HEK293 (cell line): ENCODE results near the gene PPEF1.

Experiments
- CTCF ChIA-PET: fragments of 350-600 bp; formaldehyde crosslinking; extraction: SDS; loops from one replicate; lab custom pipeline; 2021; ENCODE audit warnings: antibody characterized with exemption; lab: Yijun Ruan, JAX
- POLR2A ChIA-PET: fragments of 300-600 bp; formaldehyde crosslinking; extraction: SDS; loops from one replicate; lab custom pipeline; 2020; ENCODE audit warnings: antibody characterized with exemption, inconsistent platforms; lab: Yijun Ruan, JAX
- H3K27ac ChIP-seq: fragments of 200-500 bp; sonication (Bioruptor generic); 2 replicates; pipeline ENCODE4 v1.5.1; 2014; ENCODE audit warnings: low read depth, low read length, control low read depth, inconsistent platforms; ENCODE audit errors: extremely low read depth
- H3K36me3 ChIP-seq, 2 experiments: fragments of 200-500 bp in 1 of 2; sonication (Bioruptor generic) in 1 of 2; 1 replicate in 1 of 2; 2 replicates in 1 of 2; pipeline ENCODE4 v1.5.1; 2014 to 2017; ENCODE audit warnings: inconsistent platforms in 2 of 2, low read length in 2 of 2; ENCODE audit not compliant: control insufficient read depth in 2 of 2, insufficient read depth in 1 of 2
- H3K4me1 ChIP-seq: fragments of 200-500 bp; sonication (Bioruptor generic); 2 replicates; pipeline ENCODE4 v1.5.1; 2014; ENCODE audit warnings: mild to moderate bottlenecking, low read length, inconsistent platforms; ENCODE audit not compliant: control insufficient read depth, insufficient read depth
- H3K4me3 ChIP-seq: 2 replicates; pipeline ENCODE4 v1.5.1; 2011; ENCODE audit warnings: low read depth, mild to moderate bottlenecking, control low read depth, low read length, moderate library complexity
- H3K9me3 ChIP-seq: fragments of 200-500 bp; sonication (Bioruptor generic); 2 replicates; pipeline ENCODE4 v1.5.1; 2014; ENCODE audit warnings: low read depth, low read length, inconsistent platforms; ENCODE audit not compliant: control insufficient read depth, insufficient read depth
- ELK4 ChIP-seq: IDR thresholded peaks from 2 replicates; pipeline ENCODE4 v1.6.1; 2011; ENCODE audit warnings: mild to moderate bottlenecking, low read depth, low read length, borderline replicate concordance
- HOXA7 ChIP-seq: sonication (generic); formaldehyde crosslinking; IDR thresholded peaks from 2 replicates; pipeline ENCODE4 v1.8.1; 2022; ENCODE audit warnings: missing genetic modification reagents, borderline replicate concordance
- KLF8 ChIP-seq: fragments of 450-650 bp; formaldehyde crosslinking; IDR thresholded peaks from 2 replicates; pipeline ENCODE4 v1.5.1; 2016; ENCODE audit warnings: missing biosample characterization, missing genetic modification characterization
- SP3 ChIP-seq: fragments of 450-650 bp; formaldehyde crosslinking; IDR thresholded peaks from 2 replicates; pipeline ENCODE4 v1.5.1; 2016; ENCODE audit warnings: missing biosample characterization, missing genetic modification characterization
- ZBTB17 ChIP-seq: fragments of 450-650 bp; formaldehyde crosslinking; IDR thresholded peaks from 2 replicates; pipeline ENCODE4 v1.5.1; 2016; ENCODE audit warnings: missing biosample characterization, missing genetic modification characterization
- ZBTB21 ChIP-seq: fragments of 450-650 bp; formaldehyde crosslinking; IDR thresholded peaks from 2 replicates; pipeline ENCODE4 v1.5.1; 2017; ENCODE audit warnings: missing biosample characterization, missing genetic modification characterization
- ZBTB48 ChIP-seq: fragments of 450-650 bp; formaldehyde crosslinking; IDR thresholded peaks from 2 replicates; pipeline ENCODE4 v1.5.1; 2016; ENCODE audit warnings: missing biosample characterization, missing genetic modification characterization
- ZNF214 ChIP-seq: fragments of 450-650 bp; formaldehyde crosslinking; IDR thresholded peaks from 2 replicates; pipeline ENCODE4 v1.5.1; 2017; ENCODE audit warnings: missing biosample characterization, mild to moderate bottlenecking, missing genetic modification characterization, borderline replicate concordance
- ZNF248 ChIP-seq: fragments of 450-650 bp; formaldehyde crosslinking; IDR thresholded peaks from 2 replicates; pipeline ENCODE4 v1.5.1; 2017; ENCODE audit warnings: missing biosample characterization, missing genetic modification characterization
- ZNF26 ChIP-seq: fragments of 450-650 bp; formaldehyde crosslinking; IDR thresholded peaks from 2 replicates; pipeline ENCODE4 v1.5.1; 2016; ENCODE audit warnings: missing biosample characterization, missing genetic modification characterization
- ZNF302 ChIP-seq: fragments of 450-650 bp; formaldehyde crosslinking; IDR thresholded peaks from 2 replicates; pipeline ENCODE4 v1.5.1; 2016; ENCODE audit warnings: missing biosample characterization, missing genetic modification characterization, low read depth
- ZNF311 ChIP-seq: fragments of 450-650 bp; formaldehyde crosslinking; IDR thresholded peaks from 2 replicates; pipeline ENCODE4 v1.5.1; 2017; ENCODE audit warnings: missing biosample characterization, missing genetic modification characterization, borderline replicate concordance
- ZNF37A ChIP-seq: fragments of 450-650 bp; IDR thresholded peaks from 2 replicates; pipeline ENCODE4 v1.5.1; 2018; ENCODE audit warnings: missing biosample characterization, missing genetic modification characterization
- ZNF416 ChIP-seq: fragments of 450-650 bp; formaldehyde crosslinking; IDR thresholded peaks from 2 replicates; pipeline ENCODE4 v1.5.1; 2016; ENCODE audit warnings: missing biosample characterization, missing genetic modification characterization
- ZNF449 ChIP-seq: fragments of 450-650 bp; formaldehyde crosslinking; IDR thresholded peaks from 2 replicates; pipeline ENCODE4 v1.5.1; 2017; ENCODE audit warnings: missing biosample characterization, mild to moderate bottlenecking, missing genetic modification characterization, moderate library complexity
- ZNF629 ChIP-seq: fragments of 450-650 bp; formaldehyde crosslinking; IDR thresholded peaks from 2 replicates; pipeline ENCODE4 v1.5.1; 2017; ENCODE audit warnings: missing biosample characterization, missing genetic modification characterization
- ZNF692 ChIP-seq: fragments of 450-650 bp; formaldehyde crosslinking; IDR thresholded peaks from 2 replicates; pipeline ENCODE4 v1.5.1; 2016; ENCODE audit warnings: missing biosample characterization, missing genetic modification characterization
- ZNF830 ChIP-seq: fragments of 450-650 bp; IDR thresholded peaks from 2 replicates; pipeline ENCODE4 v1.5.0; 2018; ENCODE audit warnings: missing biosample characterization, missing genetic modification characterization, low read depth, mild to moderate bottlenecking, moderate library complexity
- ZSCAN4 ChIP-seq: fragments of 450-650 bp; formaldehyde crosslinking; IDR thresholded peaks from 2 replicates; pipeline ENCODE4 v1.5.1; 2017; ENCODE audit warnings: missing biosample characterization, missing genetic modification characterization

Gene PPEF1

GRCh38 chrX:18873189-18873791 is 165.8 kb downstream of the PPEF1 start (continued):
- TF ChIP-seq ZNF26: no peak
- TF ChIP-seq ZNF629: peak; percentile 55
- TF ChIP-seq ZBTB48 (tag by site-specific recombination): no peak
- no peak for TF ChIP-seq SP3 (tag by site-specific recombination)
- no peak for TF ChIP-seq ZNF214
- TF ChIP-seq ZNF416 (tag by site-specific recombination): no peak
- no peak for TF ChIP-seq ZNF311 (tag by site-specific recombination)
- TF ChIP-seq ZNF449: no peak

- no peaks in the 10 kb centered on the region; the same call in 1 of the 2 replicates for H3K4me1 ChIP-seq
- TF ChIP-seq HOXA7 (CRISPR knock-in tag) (no peak), ZBTB17 (no peak), ZNF692 (tag by site-specific recombination) (no peak), ZBTB21 (tag by site-specific recombination) (no peak), ZNF37A (no peak), ZSCAN4 (tag by site-specific recombination) (no peak), ZNF302 (tag by site-specific recombination) (no peak), ZNF248 (tag by site-specific recombination) (no peak), ELK4 (no peak), KLF8 (no peak), ZNF830 (tag by site-specific recombination) (no peak)
- CTCF ChIA-PET: no interaction called here
- no peak overlapping the region for H3K4me3 ChIP-seq
- no peak overlapping the region for H3K27ac ChIP-seq
- H3K9me3 ChIP-seq: no peaks in the 10 kb centered on the region
- POLR2A ChIA-PET: interaction anchor here (1.4 kb wide), 1 partner anchor 12 kb away, joined by 4 read pairs; no protein-coding TSS in a partner anchor
- H3K36me3 ChIP-seq: no peaks in the 10 kb centered on the region
Observed at GRCh38 chrX:18873836-18874235, 166.4 kb downstream of the PPEF1 start.
